ENCODE data around the gene KRTAP4-11.

KRTAP4-11 gene

DNA sequence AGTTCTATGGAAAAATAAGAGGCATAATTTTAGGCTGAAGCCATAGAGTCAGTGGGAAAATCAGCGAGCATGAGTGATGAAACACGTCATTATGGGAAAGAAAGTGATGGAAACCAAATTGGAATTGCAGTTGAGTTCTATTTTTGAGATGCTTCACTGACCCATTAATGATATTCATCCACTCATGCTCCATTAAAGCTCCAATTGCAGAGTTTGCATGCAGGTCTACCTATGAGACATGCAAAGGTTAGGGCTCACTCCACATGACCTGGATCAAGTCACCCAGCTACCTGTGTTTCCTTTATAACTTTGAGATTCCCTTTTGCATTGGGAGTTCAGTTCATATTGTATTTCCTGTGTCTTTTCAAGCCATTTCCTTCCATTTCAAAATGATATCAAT, 44.5 kb downstream of the KRTAP4-11 start:
- H3K27ac ChIP-seq = no peak overlapping the region
- ChIA-PET CTCF (no interaction called here), POLR2A (ENCODE audit: low non-redundant PET) (no interaction called here)
- TF ChIP-seq, protein P1, sequence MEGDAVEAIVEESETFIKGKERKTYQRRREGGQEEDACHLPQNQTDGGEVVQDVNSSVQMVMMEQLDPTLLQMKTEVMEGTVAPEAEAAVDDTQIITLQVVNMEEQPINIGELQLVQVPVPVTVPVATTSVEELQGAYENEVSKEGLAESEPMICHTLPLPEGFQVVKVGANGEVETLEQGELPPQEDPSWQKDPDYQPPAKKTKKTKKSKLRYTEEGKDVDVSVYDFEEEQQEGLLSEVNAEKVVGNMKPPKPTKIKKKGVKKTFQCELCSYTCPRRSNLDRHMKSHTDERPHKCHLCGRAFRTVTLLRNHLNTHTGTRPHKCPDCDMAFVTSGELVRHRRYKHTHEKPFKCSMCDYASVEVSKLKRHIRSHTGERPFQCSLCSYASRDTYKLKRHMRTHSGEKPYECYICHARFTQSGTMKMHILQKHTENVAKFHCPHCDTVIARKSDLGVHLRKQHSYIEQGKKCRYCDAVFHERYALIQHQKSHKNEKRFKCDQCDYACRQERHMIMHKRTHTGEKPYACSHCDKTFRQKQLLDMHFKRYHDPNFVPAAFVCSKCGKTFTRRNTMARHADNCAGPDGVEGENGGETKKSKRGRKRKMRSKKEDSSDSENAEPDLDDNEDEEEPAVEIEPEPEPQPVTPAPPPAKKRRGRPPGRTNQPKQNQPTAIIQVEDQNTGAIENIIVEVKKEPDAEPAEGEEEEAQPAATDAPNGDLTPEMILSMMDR (conservative IDR thresholded peaks at IDR 0.05; ENCODE audit: low read depth) = no peak
- no peak for DNase-seq (ENCODE audit: low spot score)

DNA sequence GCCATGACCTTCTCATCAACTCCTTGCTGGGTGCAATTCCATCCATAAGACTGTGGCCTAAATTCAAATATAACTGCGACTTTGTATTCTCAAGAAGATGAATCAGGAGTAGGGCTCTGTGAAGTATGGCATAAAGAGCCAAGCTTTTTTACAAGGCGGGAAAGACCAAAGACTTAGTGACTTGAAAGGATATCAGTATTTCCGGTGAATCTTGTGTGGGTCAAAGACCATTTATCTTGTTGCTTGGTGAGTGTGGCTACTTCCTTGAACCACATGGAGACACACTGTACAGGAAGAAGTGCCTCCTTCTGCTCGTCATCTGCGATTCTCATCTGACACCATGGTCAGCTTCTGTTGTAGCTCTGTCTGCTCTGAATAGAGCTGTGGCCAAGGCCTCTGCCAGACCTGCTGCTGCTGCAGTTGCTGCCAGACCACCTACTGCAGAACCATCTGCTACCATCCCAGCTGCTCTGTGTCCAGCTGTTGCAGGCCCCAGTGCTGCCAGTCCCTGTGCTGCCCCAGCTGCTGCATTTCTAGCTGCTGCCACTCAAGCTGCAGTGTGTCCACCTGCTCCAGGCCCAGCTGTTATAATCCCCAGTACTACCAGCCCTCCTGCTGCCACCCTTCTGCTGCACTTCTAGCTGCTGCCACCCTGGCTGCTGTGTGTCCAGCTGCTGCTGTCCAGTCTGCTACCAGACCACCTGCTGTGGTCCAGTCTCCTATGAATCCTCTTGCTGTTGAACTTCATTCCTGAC, 46.4 kb downstream of the KRTAP4-11 start:
- no peak for DNase-seq (ENCODE audit: low spot score)
- POLR2A ChIA-PET (ENCODE audit: low non-redundant PET) = no interaction called here
- CTCF ChIA-PET = no interaction called here
- TF ChIP-seq, protein P1 (conservative IDR thresholded peaks at IDR 0.05; ENCODE audit: low read depth) = no peak
- no peak overlapping the region for H3K27ac ChIP-seq

DNA sequence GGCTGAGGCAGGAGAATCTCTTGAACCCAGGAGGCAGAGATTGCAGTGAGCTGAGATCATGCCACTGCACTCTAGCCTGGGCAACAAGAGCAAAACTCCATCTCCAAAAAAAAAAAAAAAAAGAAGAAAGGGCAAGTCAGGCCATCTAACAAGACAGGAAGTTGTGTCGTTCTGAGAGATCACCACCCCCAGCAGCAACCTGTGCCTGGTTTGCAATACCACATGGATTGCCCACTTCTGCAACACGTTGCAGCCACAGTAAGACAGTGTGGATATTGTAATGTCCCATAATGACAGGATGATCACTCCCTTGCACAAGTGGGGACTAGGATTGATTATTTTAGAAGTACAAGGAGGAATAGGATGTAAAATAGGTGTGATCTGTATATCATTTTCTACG, 49.1 kb downstream of the KRTAP4-11 start:
- no peak overlapping the region for H3K27ac ChIP-seq
- DNase-seq (ENCODE audit: low spot score) = no peak
- CTCF ChIA-PET = no interaction called here
- TF ChIP-seq, protein P1 (conservative IDR thresholded peaks at IDR 0.05; ENCODE audit: low read depth) = no peak
- POLR2A ChIA-PET (ENCODE audit: low non-redundant PET) = no interaction called here

DNA sequence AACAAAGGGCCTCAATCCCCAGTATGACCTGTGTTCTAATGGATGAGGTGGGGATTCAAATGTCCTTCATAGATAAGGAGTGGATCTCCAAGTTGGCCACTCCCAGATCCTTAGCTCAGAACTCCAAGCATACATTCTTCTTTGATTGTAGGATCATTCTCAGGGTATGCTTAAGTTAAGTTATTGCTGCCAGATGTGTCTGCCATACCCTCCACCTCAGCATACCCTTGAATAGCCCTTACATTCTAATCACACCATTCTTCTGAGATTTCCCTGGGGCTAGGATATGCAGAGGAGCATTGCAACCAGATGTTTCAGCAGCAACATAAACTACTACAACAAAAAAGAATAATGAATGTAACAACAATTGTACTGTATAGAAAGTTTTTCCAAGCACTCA, 50.9 kb downstream of the KRTAP4-11 start:
- ChIA-PET POLR2A (ENCODE audit: low non-redundant PET) (no interaction called here), CTCF (no interaction called here)
- TF ChIP-seq, protein P1 (conservative IDR thresholded peaks at IDR 0.05; ENCODE audit: low read depth) = no peak
- DNase-seq (ENCODE audit: low spot score) = no peak
- no peak overlapping the region for H3K27ac ChIP-seq

Measured in RWPE1 (cell line).